ENCODE results near the gene SYMPK. TPM values are rescaled to one million over a fixed set of nuclear protein-coding genes. Genes with fewer than 3 reads are reported as not detected.

Gene SYMPK
- total RNA-seq, 2 donors from 2014 or later, result 55.7 to 101 TPM

GRCh38 chr19:45902651-45903625, 40.0 kb upstream of the SYMPK start:
- H3K27ac ChIP-seq, result peak overlapping the region; percentile 76
- DNase-seq, result peak; percentile 98
- no peaks in the 10 kb centered on the region for H3K36me3 ChIP-seq
- no peaks in the 10 kb centered on the region for H3K27me3 ChIP-seq
- H3K4me3 ChIP-seq, result peak overlapping the region; percentile 75
- no peak for TF ChIP-seq CTCF (IDR thresholded peaks at IDR 0.05)
- no peaks in the 10 kb centered on the region for H3K9me3 ChIP-seq
- peaks cover 11% of the 10 kb centered on the region for H3K4me1 ChIP-seq
- peak overlapping the region; percentile 75 to 83 for H3K9ac ChIP-seq (ENCODE audit: low read depth in 2 of 2, low read length in 2 of 2)
- intact Hi-C loops (cut with DNase I), result no loop called here

DNA sequence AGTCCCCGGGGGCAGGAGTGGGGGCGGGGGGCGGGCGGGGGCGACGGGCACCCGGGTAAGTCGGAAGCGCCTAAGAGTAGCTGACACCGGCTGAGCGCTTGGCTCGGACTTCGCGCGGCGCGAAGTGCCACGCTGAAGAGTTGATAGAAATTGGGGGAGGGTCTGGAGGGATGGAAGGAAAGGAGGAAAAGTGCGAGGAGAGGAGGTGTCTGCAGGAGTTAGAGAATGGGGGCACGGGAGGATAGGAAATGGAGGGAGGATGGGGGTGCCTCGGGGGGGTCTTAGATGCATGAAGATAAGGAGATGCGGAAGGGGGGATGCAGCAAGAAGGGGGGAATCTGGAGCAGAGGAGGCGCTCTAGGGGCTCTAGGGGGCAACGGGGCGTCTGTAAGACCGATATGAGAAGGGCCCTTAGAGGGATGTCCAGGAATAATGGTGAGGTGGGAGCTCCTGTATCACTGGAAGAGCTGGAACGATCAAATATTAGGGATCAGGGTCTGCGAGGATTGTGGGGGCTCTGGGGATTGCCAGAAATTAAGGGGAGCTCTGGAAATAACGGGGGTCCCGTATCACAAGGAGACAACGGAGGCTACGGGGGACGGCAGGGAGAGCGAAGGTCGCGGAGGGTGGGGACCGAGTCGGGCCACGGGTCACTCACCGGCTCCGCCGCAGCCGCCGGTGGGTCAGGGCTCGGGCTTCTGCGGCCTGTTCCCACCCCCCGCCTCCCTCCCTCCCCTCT, 39.1 kb upstream of the SYMPK start, which contains the start of gene MYPOP:
TSS of gene MYPOP (minus strand) at position 702 of the 739 bp plus-strand sequence. CDS start 840 bp downstream, outside the sequence.
- TF ChIP-seq CTCF (IDR thresholded peaks at IDR 0.05), result no peak
- H3K4me1 ChIP-seq, result peaks cover 11% of the 10 kb centered on the region
- H3K4me3 ChIP-seq, result peak within 1 kb of the TSS; percentile 75
- no peaks in the 10 kb centered on the region for H3K27me3 ChIP-seq
- no peaks in the 10 kb centered on the region for H3K9me3 ChIP-seq
- intact Hi-C loops (cut with DNase I), result no loop called here
- no peak for DNase-seq
- H3K27ac ChIP-seq, result peak within 1 kb of the TSS; percentile 76
- no peaks in the 10 kb centered on the region for H3K36me3 ChIP-seq
- H3K9ac ChIP-seq (ENCODE audit: low read depth in 2 of 2, low read length in 2 of 2), result peak within 1 kb of the TSS; percentile 83 to 94

DNA sequence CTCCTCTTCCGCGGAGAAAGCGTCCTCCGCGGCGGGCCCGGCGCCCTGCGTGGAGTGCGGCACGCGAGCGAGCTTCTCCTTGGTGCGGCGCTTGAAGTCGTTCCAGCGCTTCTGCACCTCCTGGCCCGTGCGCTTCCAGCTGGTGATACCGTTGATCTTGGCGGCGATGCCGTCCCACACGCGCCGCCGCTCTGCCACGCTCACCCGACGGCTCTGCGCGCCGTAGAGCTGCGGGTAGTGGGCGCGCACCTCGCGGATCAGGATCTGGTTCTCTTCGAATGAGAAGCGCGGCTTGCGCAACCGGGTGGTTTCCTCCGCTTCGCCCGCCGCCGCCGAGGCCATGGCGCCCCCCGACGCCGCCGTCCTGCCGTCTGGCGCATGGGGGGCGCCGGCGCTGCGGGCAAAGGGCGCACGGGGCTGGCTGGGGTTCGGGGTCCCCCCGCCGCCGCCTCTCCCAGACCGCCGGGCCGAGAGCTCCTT, 38.5 kb upstream of the SYMPK start:
- no peak overlapping the region for H3K27ac ChIP-seq
- no peaks in the 10 kb centered on the region for H3K9me3 ChIP-seq
- TF ChIP-seq CTCF (IDR thresholded peaks at IDR 0.05), result no peak
- peak overlapping the region in 1 of 2 donors; percentile 83 for H3K9ac ChIP-seq (ENCODE audit: low read depth in 2 of 2, low read length in 2 of 2)
- intact Hi-C loops (cut with DNase I), result no loop called here
- no peaks in the 10 kb centered on the region for H3K27me3 ChIP-seq
- H3K4me1 ChIP-seq, result peaks cover 11% of the 10 kb centered on the region
- peak overlapping the region; percentile 75 for H3K4me3 ChIP-seq
- DNase-seq, result peak; percentile 32
- no peaks in the 10 kb centered on the region for H3K36me3 ChIP-seq

DNA sequence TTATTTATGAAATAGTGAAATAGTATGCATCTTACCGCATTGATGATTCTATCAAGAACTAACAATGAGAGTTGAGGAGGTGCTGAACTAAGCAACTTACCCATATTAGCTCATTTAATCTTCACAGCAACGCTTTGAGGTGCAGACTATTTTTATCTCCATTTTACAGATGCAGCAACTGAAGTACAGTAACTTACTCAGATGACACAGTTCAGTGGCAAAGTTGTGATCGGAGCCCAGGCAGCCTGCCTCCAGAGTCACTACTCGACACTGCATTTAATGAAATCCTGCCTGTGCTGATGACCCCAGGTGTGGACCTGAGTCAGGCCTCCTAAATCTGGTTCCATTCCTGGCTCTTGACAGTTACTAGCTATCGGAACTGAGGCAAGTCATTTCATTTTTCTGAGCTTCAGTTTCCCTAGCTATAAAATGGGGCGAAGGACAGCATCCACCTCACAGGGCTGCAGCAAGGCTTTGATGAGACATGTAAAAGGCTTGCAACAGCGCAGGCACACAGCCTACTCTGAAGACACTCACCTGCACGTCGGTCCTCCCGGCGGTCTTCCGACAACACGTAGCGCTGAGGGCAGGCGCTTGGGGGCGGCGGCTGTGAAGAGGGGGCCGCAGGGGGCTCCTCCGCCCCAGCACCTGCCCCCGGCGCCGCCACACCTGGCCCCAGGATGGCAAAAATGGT, 37.9 kb upstream of the SYMPK start:
- intact Hi-C loops (cut with DNase I), result no loop called here
- H3K9ac ChIP-seq (ENCODE audit: low read depth in 2 of 2, low read length in 2 of 2), result peak overlapping the region in 1 of 2 donors; percentile 83
- no peak overlapping the region for H3K27ac ChIP-seq
- H3K9me3 ChIP-seq, result no peaks in the 10 kb centered on the region
- no peak for DNase-seq
- no peaks in the 10 kb centered on the region for H3K27me3 ChIP-seq
- peaks cover 11% of the 10 kb centered on the region for H3K4me1 ChIP-seq
- peak overlapping the region; percentile 75 for H3K4me3 ChIP-seq
- H3K36me3 ChIP-seq, result no peaks in the 10 kb centered on the region
- TF ChIP-seq CTCF (IDR thresholded peaks at IDR 0.05), result no peak
